DMS 273 (cell line): ENCODE results near the gene SUSD1.

ENCODE experiments used
- DNase-seq: peaks from one replicate; lab custom pipeline; 2025; ENCODE audit not compliant: unreplicated experiment; lab: John Stamatoyannopoulos, UW

Gene SUSD1

GRCh38 chr9:112020680-112021596, 154.2 kb downstream of the SUSD1 start:
- DNase-seq: no peak

GRCh38 chr9:112017878-112018277, 157.2 kb downstream of the SUSD1 start:
- no peak for DNase-seq

- DNase-seq: no peak
Measured at GRCh38 chr9:112015736-112016135, 159.4 kb downstream of the SUSD1 start.

GRCh38 chr9:112015149-112015548, 159.9 kb downstream of the SUSD1 start:
- DNase-seq: no peak

GRCh38 chr9:112013266-112013665, 161.8 kb downstream of the SUSD1 start:
- DNase-seq: no peak

GRCh38 chr9:112012026-112012902, 162.8 kb downstream of the SUSD1 start:
- DNase-seq: no peak

- DNase-seq: no peak
Measured at GRCh38 chr9:112011051-112011620, 164.0 kb downstream of the SUSD1 start.

GRCh38 chr9:112010537-112010936, 164.6 kb downstream of the SUSD1 start:
- no peak for DNase-seq

GRCh38 chr9:112009656-112010055, 165.4 kb downstream of the SUSD1 start:
- no peak for DNase-seq

GRCh38 chr9:112007575-112008240, 167.4 kb downstream of the SUSD1 start:
- no peak for DNase-seq

- no peak for DNase-seq
Measured at GRCh38 chr9:112006361-112007020, 168.6 kb downstream of the SUSD1 start.

GRCh38 chr9:112005939-112006338, 169.2 kb downstream of the SUSD1 start:
- no peak for DNase-seq

- no peak for DNase-seq
Measured at GRCh38 chr9:112003538-112003937, 171.6 kb downstream of the SUSD1 start.

- no peak for DNase-seq
Measured at GRCh38 chr9:112002847-112003457, 172.1 kb downstream of the SUSD1 start.

- DNase-seq: no peak
Measured at GRCh38 chr9:112002131-112002846, 172.8 kb downstream of the SUSD1 start.

GRCh38 chr9:112000743-112001142, 174.4 kb downstream of the SUSD1 start:
- DNase-seq: no peak

- no peak for DNase-seq
Measured at GRCh38 chr9:111999319-111999718, 175.8 kb downstream of the SUSD1 start.

GRCh38 chr9:111997831-111998230, 177.3 kb downstream of the SUSD1 start:
- DNase-seq: no peak

- no peak for DNase-seq
Measured at GRCh38 chr9:111994831-111995458, 180.2 kb downstream of the SUSD1 start.
